NCI-H2227 treated with DMSO at 0.1 percent for 48 hours (cell line): ENCODE results near the gene VPS9D1.
A peak's percentile ranks its signal among the peaks of the same experiment; 100 is the strongest.
"Not testable (repeated sequence)": the region's sequence is repeated elsewhere in the genome, so short reads cannot be mapped to it uniquely, and the experiment has no call there.

Source experiments
- DNase-seq: peaks from one replicate; lab custom pipeline; 2025; lab: John Stamatoyannopoulos, UW

Gene VPS9D1

GRCh38 chr16:89693931-89694783, 26.5 kb downstream of the VPS9D1 start:
- no peak for DNase-seq

DNA sequence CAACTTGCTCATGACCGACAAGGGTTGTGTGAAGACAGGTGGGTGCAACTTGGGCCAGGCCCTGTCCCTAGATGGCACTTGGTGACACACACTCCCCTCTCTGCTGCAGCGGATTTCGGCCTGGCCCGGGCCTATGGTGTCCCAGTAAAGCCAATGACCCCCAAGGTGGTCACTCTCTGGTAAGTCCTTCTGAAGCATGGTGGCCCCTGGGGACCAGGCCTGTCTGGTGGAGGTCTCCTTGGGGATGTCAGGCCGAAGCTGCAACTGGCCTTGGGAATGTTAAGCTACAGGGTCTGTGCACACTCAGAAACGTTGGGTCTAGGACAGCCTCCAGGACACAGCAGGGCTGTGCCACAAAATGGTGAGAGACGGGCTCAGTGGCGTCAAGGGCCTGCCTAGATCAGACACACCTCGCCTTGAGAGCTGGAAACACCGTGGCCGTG, 27.4 kb downstream of the VPS9D1 start:
- no peak for DNase-seq

DNA sequence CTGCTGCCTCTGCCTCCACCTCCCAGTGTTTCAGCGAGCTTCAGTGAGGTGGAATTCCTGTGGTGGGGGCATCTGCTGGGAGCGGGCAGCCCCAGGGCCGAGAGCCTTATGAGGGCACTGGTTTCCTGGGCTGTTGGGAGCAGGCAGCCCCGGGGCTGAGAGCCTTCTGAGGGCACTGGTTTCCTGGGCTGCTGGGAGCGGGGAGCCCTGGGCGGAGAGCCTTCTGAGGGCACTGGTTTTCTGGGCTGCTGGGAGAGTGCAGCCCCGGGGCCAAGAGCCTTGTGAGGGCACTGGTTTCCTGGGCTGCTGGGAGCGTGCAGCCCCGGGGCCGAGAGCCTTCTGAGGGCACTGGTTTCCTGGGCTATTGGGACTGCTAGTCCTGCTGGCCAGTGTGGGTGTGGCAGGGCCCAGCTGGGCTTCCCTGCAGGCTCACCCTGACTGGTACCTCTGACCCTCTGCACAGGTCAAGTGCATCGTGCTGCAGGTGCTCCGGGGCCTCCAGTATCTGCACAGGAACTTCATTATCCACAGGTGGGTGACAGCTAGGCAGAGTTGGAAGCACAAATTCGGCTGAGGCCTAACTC, 28.6 kb downstream of the VPS9D1 start:
- no peak for DNase-seq

- DNase-seq = no peak
Measured at GRCh38 chr16:89691231-89691985, 29.3 kb downstream of the VPS9D1 start.

DNA sequence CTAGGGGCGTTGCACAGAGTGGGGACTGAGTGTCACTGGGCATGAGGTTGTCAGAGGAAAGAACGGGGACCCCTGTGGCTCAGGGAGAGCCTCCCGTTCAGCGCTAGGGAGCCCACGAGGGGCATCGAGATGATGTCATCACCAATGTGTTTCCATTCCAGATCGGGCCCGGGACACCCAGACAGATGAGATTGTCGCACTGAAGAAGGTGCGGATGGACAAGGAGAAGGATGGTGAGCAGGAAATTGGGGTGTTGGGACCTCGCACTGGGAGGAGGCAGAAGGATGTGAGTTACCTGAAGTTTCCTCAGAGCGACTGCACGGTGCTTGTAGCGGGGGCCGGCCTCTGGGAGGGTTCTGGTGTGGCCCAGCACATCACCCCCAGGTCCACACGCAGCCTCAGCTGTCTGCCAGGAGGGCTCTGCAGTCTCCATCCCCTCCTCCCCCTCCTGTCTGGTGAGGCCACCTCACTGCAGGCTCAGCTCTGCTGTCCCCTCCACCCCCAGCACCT, 30.3 kb downstream of the VPS9D1 start:
- no peak for DNase-seq

DNA sequence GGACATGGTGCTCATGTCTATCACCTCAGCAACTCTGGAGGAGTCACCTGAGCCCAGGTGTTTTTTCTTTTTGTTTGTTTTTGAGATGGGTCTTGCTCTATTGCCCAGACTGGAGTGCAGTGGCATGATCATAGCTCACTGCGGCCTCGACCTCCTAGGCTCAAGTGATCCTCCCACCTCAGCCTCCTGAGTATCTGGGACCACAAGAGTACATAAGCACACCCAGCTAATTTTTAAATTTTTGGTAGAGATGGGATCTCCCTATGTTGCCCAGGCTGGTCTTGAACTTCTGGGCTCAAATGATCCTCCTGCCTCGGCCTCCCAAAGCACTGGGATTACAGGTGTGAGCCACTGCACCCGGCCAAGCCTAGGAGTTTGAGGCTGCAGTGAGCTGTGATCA, 31.1 kb downstream of the VPS9D1 start:
- DNase-seq = not testable (repeated sequence)

DNA sequence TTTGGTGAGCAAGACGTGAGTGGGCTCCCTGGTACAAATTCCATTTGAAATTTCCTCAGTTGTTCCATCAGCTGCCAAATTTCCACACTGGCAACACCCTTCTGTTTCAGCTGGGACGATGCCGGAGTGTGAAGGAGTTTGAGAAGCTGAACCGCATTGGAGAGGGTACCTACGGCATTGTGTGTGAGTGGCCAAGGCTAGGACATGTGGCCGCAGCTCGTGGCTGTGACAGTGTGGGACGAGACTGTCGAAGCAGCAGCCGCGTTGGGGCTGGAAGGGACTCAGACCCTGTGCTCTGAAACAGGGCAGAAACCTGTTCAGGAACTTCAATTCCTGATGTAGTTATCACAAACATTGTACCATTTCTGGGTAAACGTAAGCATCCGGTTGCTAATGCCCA, 31.6 kb downstream of the VPS9D1 start:
- no peak for DNase-seq

DNA sequence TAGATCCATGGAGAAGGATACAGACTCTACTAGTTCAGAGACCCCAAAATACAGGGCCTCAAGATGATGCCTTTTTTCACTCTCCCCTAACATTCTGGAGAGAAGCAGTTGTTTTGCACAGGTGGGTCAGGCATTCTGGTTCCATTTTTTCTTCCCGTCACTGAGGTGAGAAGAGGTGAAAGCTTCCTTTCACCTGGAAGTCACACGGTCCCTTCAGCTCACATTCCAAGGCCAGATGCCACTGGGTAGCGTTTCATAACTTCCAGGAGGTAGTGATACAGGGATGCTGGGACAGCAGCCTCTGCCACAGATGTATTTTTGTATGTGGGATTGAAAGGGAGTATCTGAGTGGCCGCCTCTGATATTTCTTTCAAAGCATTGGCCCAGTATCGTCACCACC, 32.3 kb downstream of the VPS9D1 start:
- no peak for DNase-seq

GRCh38 chr16:89687092-89687940, 33.4 kb downstream of the VPS9D1 start:
- no peak for DNase-seq

GRCh38 chr16:89686520-89687091, 34.1 kb downstream of the VPS9D1 start, which contains the start of gene CDK10:
Gene CDK10, plus strand, starts transcription at chr16:89686689. Its CDS starts 22 bp downstream, at chr16:89686711.
- DNase-seq = peak; percentile 83

GRCh38 chr16:89685916-89686315, 34.8 kb downstream of the VPS9D1 start:
- no peak for DNase-seq

DNA sequence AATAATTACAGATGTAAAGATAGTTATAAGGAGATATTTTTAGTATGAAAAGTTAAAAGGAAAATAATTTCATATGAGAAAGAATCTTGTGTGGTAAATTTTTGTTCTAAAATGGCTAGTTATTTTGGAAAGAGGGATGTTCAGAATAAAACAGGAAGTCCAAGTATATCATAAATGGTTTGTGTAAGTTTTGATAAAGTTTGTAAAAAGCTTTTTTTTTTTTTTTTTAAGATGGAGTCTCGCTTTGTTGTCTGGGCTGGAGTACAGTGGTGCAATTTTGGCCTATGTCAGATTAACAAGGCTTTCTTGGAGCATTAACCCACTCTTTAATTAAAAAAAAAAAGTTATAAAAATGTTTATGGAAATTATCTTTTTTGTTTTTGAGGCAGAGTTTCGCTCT, 42.4 kb downstream of the VPS9D1 start:
- no peak for DNase-seq

DNA sequence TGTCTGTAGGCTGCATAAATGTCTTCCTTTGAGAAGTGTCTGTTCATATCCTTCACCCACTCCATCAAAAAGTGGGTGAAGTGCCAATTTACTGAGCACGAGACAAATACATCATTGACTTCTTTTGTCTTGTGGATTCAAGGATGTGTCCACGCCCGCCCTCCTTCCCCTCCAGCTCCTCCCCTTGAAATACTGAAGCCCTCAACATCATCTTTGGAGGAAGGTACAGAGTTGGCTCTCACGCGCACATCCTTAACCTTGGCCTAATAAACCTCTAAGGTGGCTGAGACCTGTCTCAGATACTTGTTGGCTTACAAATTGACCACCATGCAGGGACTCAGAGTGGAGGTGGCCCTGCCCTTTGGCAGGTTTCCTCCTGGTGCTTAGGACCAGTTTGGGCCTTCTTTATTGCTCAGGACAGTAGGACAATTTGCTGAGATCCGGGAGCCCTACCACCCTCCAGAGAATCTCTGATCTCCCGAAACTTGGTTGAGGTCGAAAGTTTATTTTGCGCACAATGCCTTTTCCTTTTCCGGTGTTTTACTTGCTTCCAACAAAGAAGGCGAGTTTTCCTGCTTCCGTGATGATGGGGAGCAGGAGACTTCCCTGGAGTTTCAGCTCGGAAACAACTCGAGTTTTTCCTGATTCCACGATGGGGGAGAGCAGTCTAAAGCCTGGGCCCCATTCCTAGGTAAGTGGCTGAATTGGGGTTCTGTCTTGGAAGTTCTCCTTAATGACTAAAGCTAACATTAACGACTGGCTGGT, 48.3 kb downstream of the VPS9D1 start:
- DNase-seq = no peak

DNA sequence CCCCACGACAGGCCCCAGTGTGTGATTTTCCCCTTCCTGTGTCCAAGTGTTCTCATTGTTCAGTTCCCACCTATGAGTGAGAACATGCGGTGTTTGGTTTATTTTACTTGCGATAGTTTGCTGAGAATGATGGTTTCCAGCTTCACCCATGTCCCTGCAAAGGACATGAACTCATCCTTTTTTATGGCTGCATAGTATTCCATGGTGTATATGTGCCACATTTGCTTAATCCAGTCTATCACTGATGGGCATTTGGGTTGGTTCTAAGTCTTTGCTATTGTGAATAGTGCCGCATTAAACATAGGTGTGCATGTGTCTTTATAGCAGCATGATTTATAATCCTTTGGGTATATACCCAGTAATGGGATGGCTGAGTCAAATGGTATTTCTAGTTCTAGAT, 49.1 kb downstream of the VPS9D1 start:
- DNase-seq = not testable (repeated sequence)

DNA sequence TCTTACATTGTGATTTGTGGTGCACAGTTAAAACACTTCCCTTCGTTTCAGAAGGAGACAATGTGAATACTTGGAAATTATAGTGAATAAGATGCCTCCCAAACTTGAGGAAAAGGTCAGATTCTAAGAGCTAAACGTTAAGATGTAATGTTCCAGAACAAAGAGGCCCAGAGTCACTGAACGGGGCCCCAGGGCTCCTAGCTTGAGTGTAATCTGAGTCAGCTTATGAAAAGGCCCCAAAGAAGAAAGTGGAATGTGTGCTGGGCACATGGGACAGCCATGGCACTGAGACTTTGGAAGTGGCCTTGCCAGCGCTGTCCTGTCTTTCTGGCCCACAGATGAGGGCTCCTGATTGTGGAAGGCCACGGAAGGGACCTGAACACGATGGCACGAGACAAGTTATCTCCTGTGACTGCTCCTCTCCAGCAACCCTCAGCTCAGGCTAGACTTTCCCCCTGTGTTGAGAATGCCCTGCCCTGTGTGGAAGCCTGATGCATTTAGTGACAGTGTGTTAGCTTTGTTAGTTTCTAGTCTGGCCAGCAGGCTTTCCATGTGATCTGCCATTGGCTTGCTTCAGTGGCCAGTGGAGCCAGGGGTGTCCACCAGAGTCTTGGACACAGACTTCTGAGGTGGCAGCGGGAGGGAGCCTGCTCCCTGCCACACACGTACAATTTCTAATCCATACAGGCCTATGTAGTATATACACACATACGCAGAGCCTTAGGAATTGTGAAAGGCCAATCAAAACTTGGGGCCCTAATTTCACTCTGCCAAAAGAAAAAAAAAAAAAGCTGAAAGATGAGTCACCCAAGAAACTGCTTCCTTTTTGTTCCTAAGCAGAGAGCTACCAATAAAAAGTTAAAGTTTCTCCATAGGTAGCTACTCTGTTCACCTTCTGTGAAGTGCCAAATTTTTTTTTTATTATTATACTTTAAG, 49.9 kb downstream of the VPS9D1 start:
- DNase-seq = no peak

DNA sequence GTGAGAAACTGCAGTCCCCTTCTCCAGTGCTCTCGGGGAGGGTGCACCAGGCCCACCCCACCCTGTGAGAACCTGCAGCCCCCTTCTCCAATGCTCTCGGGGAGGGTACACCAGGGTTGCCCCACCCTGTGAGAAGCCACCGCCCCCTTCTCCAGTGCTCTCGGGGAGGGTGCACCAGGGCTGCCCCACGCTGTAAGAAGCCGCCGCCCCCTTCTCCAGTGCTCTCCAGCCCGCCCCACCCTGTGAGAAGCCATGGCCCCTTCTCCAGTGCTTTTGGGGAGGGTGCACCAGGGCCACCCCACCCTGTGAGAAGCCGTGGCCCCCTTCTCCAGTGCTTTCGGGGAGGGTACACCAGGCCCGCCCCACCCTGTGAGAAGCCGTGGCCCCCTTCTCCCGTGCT, 50.9 kb downstream of the VPS9D1 start:
- no peak for DNase-seq

GRCh38 chr16:89668790-89669158, 51.9 kb downstream of the VPS9D1 start:
- DNase-seq = no peak

DNA sequence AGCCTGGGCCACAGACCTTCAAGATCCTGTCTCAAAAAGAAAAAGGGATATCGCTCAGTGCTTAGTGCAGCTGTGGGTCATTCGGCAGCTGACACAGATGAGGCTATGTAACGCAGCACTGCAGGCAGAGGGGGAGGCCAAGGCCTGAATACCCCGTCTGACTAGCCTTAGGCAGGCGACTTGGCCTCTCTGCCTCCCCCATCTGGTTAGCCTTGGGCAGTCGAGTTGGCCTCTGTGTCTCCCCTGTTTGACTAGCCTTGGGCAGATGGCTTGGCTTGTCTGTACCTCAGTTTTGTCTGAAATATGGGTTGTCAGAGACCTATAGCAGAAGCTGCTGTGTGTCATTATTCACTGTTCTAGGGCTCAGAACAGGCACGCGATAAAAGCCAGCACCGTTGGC, 53.1 kb downstream of the VPS9D1 start:
- no peak for DNase-seq

DNA sequence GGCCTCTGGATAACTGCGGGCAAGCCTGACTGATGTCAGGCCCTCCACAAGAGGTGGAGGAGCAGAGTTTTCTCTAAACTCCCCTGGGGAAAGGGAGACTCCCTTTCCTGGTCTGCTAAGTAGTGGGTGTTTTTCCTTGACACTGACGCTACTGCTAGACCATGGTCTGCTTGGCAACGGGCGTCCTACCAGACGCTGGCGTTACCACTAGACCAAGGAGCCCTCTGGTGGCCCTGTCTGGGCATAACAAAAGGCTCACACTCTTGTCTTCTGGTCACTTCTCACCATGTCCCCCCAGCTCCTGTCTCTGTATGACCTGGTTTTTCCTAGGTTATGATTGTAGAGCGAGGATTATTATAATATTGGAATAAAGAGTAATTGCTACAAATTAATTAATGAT, 53.7 kb downstream of the VPS9D1 start:
- not testable (repeated sequence) for DNase-seq
